Raji (cell line): ENCODE measurements around the gene ATOSA.

ENCODE experiments used
- POLR2A ChIP-seq: IDR thresholded peaks from 2 replicates; pipeline ENCODE4 v1.6.1; 2011; ENCODE audit warnings: low read depth, low read length, control low read depth; ENCODE audit not compliant: insufficient read depth

Gene ATOSA

GRCh38 chr15:52679232-52680040, at the start of gene ATOSA:
ATOSA (minus strand) TSS chr15:52679388; CDS start chr15:52678021, 1,367 bp downstream.
- peak; percentile 62 for TF ChIP-seq POLR2A

GRCh38 chr15:52728899-52729298, 49.7 kb upstream of the ATOSA start:
- no peak for TF ChIP-seq POLR2A

GRCh38 chr15:52727815-52728214, 48.6 kb upstream of the ATOSA start:
- no peak for TF ChIP-seq POLR2A

DNA sequence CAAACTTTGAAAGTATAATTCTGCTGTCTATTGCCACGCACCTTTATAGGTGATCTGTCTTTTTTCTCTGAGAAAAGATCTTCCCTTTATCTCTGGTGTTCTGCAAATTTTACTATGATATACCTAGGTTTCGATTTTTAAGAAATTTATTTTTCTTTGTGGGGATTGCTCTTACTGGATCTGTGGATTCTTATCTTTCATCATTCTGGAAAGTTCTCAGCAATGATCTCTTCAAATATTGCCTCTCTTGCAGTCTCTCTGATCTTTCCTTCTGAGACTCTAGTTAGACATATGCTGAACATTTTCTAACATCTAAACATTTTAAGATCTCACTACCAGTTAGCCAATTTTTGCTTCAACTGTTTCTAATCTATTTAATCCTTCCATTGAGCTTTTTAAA, 47.0 kb upstream of the ATOSA start:
- TF ChIP-seq POLR2A, result no peak

DNA sequence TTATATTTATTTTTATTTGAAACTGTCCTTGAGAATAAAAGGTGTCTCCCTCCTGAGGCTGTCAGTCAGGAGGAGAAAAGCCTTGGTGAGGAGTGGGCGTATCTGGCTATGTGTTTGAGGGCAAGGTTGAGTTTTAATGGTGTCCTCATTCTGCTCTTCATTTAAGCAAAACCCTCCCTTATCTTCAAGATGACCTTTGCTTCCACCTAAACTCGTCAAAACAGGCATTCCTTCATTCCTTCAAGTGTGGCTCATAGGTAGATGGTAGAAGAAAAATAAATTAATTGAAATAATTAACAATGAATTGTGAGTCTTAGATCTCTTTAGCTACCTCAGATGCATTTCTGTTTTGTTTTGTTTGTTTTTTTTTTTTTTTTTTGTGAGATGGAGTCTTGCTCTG, 39.4 kb upstream of the ATOSA start:
- no peak for TF ChIP-seq POLR2A

- TF ChIP-seq POLR2A, result no peak
Measured at GRCh38 chr15:52717924-52718323, 38.7 kb upstream of the ATOSA start.

- no peak for TF ChIP-seq POLR2A
Measured at GRCh38 chr15:52717481-52717880, 38.3 kb upstream of the ATOSA start.

- TF ChIP-seq POLR2A, result no peak
Measured at GRCh38 chr15:52716536-52716935, 37.3 kb upstream of the ATOSA start.

GRCh38 chr15:52715411-52715810, 36.2 kb upstream of the ATOSA start:
- no peak for TF ChIP-seq POLR2A

DNA sequence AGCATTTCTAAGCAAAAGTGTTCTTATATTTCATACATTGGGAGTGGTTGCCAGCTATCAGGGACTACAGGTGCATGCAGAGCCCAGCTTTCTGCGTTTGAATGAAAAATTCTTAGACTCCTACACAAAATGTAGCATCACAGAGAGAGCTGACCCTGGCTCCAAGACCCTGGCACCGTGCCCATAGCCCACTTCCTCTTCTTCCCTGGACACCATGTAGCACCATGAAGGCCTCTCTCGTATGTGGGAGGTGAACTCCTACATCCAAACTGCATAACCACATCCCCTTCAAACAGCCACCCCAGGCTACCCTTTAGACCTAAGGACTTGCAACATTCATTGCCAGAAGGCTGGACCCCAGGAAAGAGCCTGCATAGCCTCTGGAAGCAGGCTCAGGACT, 35.8 kb upstream of the ATOSA start:
- no peak for TF ChIP-seq POLR2A

GRCh38 chr15:52710708-52711389, 31.7 kb upstream of the ATOSA start:
- no peak for TF ChIP-seq POLR2A

DNA sequence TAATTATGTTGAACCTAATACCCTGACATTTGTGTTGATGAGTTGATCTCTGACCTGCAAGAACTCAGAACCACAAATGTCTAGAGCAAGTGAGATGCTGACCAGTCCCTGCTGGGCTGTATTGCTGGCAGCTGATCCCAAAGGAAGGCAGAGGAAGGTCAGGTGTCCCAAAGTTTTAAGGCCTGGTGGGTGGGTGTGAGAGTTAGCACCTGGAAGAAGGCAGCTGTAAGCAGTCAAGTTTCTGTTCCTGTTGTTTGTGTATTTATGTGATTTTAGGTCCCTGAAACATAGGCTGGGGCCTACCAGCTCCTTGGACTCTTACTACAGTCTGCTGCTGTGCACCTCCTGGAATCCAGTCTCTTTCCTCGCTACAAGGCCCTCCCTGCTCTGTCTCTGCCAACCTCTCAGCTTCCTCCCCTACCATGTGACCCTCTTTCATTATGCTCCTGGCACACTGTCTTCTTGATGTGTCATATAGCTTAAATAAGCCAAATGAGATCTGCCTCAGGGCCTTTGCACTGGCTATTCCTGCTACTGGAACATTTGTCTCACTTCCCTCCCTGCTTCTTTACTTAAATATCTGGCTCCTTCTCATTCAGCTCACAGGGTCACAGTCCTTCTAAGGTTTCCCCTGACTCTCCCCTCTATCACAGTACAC, 31.0 kb upstream of the ATOSA start:
- TF ChIP-seq POLR2A, result no peak

GRCh38 chr15:52709187-52709981, 30.2 kb upstream of the ATOSA start:
- peak; percentile 93 for TF ChIP-seq POLR2A

GRCh38 chr15:52706091-52706490, 26.9 kb upstream of the ATOSA start:
- no peak for TF ChIP-seq POLR2A

GRCh38 chr15:52702390-52702789, 23.2 kb upstream of the ATOSA start:
- TF ChIP-seq POLR2A, result 0 out of 2 replicates have a peak, but pooled peaks have one; percentile 13
